SIG-M5 treated with dmso at 0.1 percent for 504 hours (cell line): ENCODE results near the gene YKT6.
"Not testable (repeated sequence)": the region's sequence is repeated elsewhere in the genome, so short reads cannot be mapped to it uniquely, and the experiment has no call there.

Experiments
- DNase-seq: peaks from one replicate; lab custom pipeline; 2025; ENCODE audit not compliant: unreplicated experiment; lab: John Stamatoyannopoulos, UW

Gene YKT6

GRCh38 chr7:44172352-44172751 lies 28.4 kb upstream of the YKT6 start:
- no peak for DNase-seq

GRCh38 chr7:44172803-44173424 lies 27.9 kb upstream of the YKT6 start:
- DNase-seq = no peak

- DNase-seq = no peak
These were observed 26.7 kb upstream of the YKT6 start for GRCh38 chr7:44173911-44174693.

GRCh38 chr7:44174694-44174948 lies 26.2 kb upstream of the YKT6 start:
- not testable (repeated sequence) for DNase-seq

GRCh38 chr7:44175730-44176129 lies 25.0 kb upstream of the YKT6 start:
- DNase-seq = no peak

GRCh38 chr7:44176486-44176885 lies 24.3 kb upstream of the YKT6 start:
- no peak for DNase-seq

- DNase-seq = no peak
These were observed 23.1 kb upstream of the YKT6 start for GRCh38 chr7:44177570-44178131.

GRCh38 chr7:44180631-44181030 lies 20.1 kb upstream of the YKT6 start:
- no peak for DNase-seq

GRCh38 chr7:44182827-44183226 lies 18.0 kb upstream of the YKT6 start:
- no peak for DNase-seq

- DNase-seq = no peak
These were observed 17.4 kb upstream of the YKT6 start for GRCh38 chr7:44183386-44183785.

- no peak for DNase-seq
These were observed 16.4 kb upstream of the YKT6 start for GRCh38 chr7:44184206-44184872.

- no peak for DNase-seq
These were observed 15.8 kb upstream of the YKT6 start for GRCh38 chr7:44184873-44185446.

- no peak for DNase-seq
These were observed 15.0 kb upstream of the YKT6 start for GRCh38 chr7:44185729-44186128.

- DNase-seq = no peak
These were observed 14.0 kb upstream of the YKT6 start for GRCh38 chr7:44186736-44187135.

GRCh38 chr7:44187636-44188416 lies 13.0 kb upstream of the YKT6 start:
- no peak for DNase-seq

- DNase-seq = no peak
These were observed 12.1 kb upstream of the YKT6 start for GRCh38 chr7:44188480-44189225.

- DNase-seq = no peak
These were observed 11.3 kb upstream of the YKT6 start, which contains the start of gene GCK for GRCh38 chr7:44189286-44189992. TSS of gene GCK (minus strand) at chr7:44189439. CDS start at chr7:44188953, 486 bp downstream.

GRCh38 chr7:44189993-44190872 lies 10.5 kb upstream of the YKT6 start:
- DNase-seq = no peak

- DNase-seq = no peak
These were observed 9.6 kb upstream of the YKT6 start for GRCh38 chr7:44191171-44191570.
